Measurements from ENCODE around the gene TMEM132D.
"Not testable (repeated sequence)": the region's sequence is repeated elsewhere in the genome, so short reads cannot be mapped to it uniquely, and the experiment has no call there.

Gene TMEM132D

DNA sequence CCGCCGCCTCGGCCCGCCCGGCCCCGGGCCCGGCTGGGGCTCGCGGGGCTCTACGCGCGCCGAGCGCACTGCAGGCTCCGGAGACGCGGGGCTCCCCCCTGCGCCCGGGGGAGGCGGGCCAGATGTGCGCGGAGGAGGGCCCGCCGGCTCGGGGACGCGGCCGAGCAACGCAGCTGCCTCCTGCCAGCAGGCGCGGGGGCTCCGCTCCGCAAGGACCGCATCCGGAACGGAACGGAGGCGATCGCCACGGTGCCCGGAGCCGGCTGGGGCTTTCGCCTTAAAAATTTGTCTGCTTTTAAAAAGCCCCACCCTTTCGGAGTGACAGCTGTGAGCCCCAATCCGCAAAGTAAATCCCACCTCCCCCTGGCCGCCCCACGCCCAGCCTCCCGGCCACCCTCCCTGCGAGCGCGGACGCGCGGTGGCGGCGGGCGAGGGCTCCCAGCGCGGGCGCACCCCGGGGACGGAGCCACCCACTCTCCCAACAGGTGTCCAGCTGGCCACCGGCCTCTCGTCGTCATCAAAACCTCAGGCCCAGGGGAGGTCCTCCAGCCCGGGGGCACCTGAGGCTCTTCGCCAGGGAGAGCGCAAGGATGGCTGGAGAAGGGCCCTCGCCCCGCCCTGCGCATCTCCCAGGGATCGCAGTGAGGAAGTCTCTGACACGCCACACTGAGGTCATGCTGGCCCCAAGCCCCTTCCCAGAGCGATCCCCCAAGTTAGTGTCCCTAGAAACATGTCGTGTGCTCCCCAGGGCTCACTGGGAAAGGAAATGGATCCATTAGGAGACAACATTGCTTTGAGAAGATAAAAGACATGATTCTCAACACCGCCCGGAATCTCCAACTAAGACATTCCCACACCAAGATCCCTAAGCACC is at the start of gene TMEM132D:
Gene TMEM132D, minus strand, starts transcription at position 70 of the 874 bp plus-strand sequence.
- DNase-seq (ENCODE audit: low read depth), result no peak

DNA sequence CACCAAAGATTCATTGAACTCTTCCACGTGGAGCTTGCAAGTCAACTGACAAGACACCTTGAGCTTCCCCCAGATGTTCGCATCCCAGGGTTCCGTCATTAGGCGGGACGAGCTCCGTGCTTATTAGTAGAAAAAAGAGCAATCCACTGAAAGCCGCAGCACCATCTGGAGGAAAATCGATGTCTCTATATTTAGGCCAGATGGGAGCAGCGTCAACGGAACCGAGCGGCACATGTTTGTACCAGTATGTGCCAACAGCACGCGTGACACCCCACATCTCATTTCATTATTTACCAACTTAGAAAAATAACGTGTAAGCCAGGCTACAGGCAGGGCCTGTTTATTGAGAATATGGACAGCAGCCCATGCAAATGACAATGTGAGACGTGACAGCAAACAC is 45.8 kb upstream of the TMEM132D start:
- DNase-seq (ENCODE audit: low read depth), result no peak

DNA sequence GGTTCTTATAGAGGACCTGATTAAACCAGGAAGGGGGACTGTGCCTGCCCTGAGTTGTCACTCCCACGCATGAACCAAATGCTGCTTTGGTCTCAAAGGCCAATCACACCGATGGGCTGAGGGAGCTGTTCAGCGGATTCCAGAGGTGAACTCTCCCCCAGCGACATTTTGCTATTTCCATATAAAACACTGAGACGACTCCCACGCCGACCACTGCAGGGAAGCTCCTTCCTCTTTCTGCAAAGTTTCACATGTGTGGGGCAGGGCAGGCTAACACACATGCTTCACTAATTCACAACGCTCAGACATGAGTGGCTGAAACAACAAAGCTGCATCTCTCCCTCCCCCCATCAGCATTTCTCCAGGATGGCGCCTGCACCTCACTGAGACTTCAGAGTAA is 37.8 kb upstream of the TMEM132D start:
- DNase-seq (ENCODE audit: low read depth), result no peak

DNA sequence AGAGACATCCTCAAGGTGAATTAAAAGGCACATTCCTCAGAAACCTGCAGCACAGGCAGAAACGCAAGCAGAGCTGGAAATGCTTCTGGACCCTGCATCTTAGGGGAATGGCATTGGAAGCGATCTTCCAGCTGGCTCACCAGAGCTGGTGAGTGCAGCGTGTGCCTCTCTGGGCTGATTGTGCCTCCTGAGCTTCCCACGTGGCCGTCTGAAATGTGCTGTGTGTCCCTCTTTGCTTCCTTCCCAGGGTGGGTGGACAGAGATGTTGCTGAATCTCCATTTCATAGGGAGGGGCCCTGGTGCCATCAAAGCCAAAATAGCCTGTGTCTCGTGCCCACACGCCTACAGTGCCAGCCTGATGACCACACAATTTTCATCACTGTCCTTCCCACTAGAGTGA is 34.3 kb upstream of the TMEM132D start:
- DNase-seq (ENCODE audit: low read depth), result no peak

DNA sequence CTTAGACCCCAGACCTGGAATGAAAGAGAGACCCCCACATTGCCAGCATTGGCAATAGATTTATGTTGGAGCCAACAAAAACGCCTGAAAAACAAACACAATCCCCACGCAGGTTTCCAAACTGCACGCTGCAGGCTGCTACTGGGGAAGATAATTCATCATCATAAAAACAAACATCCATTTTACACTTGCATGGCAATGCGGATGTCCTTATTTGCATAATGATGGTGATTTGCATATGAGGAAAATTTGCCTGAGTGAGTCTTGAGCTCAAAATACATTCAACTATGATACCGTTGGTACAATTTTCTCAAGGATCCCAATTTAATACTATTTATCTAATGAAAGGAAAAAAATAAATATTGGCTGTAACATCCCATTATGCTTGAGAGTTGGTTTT is 33.6 kb upstream of the TMEM132D start:
- DNase-seq (ENCODE audit: low read depth), result no peak

DNA sequence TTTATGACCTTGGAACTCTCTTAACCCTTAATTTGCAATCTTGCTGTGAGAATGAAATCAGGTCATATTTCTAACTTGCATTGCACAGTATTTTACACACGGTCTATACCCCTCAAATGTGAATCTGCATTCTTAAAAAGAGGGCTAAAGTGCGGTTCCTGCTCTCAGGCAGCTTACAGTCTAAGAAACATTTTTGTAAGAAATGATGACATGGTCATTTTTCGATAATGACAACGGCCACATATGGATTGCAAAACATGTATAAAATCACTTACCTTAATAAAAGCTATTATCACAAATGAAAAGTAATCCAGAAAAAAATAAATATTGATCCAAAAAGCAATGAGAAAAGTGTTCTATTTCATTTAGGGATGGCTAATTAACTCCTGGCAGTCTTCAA is 24.8 kb upstream of the TMEM132D start:
- DNase-seq (ENCODE audit: low read depth), result no peak

DNA sequence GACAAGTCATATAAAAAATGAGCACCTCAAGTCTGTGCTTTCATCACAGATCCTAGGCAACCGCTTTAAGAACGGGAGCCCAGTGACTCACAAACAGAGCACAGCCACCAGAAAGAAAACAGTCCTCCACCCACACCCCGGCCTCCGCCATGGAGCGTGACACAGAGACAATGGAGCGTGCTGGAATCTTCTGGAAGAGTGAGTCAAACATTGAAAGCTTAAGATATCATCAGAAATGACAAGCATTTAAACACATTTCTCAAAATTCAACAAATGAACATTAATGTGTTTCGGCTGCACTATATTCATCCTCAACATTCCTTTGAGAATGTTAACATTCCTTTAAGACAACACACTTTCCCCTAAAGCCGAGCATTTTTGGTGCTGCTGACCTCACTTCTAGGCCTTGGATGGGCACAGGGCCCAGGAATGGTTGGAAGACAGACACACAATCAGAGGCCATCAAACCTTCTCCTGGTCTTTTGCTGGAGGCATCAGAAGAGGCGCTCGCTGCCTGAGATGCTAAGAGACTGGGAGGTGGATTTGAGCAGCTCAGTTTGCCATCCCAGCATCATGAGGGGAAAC is 23.6 kb upstream of the TMEM132D start:
- no peak for DNase-seq (ENCODE audit: low read depth)

DNA sequence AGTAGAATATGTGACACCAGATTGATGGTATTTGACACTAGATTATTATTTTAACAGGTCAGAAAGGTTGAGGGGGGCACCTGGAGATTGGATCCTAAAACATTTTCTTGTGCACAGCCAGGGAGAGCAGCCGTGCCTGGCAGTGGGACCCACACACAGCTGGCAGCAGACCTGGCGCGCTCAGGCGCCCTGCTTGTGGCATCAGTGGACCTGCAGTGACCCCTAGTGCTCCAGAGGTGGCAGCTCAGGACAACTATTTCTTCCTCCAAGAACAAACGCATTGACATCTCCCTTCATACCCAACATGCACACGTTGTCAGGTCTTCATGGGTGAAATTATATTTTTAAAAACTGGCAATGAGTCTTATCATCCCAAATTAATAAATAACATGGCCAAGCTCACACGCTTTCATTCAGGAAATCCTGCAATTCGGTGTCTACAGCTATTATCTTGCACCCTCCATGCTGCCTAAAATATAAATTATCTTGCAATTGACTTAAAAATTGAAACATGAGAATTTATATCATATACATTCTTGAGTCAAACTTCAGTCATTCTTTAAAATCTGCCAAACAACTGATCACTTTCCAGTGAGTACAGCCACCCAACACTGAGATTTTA is 7.7 kb upstream of the TMEM132D start:
- peak; percentile 15 for DNase-seq (ENCODE audit: low read depth)

DNA sequence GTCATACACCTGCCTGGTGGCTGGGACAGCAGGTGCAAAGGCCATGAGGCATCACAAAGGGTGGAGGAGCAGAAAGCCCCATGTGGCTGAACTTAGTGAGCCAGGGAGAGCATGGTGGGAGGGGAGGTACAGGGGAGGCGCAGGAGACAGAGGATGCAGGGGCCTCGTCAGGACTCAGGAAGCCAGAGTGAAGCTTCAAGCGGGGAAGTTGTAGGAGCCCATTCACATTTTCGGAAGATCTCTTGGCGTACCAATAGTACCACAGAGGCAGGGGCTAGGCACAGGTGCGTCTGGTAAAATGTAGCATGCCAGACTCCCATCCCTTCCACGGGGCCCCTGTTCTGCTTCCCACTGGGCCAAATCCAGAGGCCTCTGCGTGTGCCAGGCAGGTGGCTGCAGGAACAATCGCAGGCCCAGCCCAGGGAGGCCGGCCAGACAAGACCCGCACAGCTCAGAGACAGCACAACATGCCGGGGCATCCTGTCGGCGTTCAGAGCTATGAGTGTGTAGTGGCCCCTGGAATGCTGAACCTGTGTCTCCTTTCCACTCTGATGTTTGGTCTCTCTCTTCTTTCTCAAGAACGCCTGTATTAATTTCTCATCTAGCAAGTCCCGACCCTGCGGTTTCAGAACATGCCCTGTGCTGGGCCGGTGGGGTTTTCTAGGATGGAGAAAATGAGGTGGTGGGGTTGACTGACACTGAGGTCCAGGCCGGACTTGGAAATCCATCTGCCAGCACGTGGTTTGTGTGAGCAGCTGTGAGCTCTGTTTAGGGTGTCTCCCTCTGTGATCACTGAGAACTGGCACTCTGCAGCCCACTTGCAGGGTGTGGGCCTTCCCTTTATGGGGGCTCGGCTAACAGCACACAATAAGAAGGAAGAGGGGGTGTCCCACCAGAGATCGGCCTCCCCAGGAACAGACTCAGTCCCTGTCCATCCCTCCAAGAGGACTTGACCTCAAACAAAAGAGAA is 5.5 kb upstream of the TMEM132D start:
- DNase-seq (ENCODE audit: low read depth), result no peak

DNA sequence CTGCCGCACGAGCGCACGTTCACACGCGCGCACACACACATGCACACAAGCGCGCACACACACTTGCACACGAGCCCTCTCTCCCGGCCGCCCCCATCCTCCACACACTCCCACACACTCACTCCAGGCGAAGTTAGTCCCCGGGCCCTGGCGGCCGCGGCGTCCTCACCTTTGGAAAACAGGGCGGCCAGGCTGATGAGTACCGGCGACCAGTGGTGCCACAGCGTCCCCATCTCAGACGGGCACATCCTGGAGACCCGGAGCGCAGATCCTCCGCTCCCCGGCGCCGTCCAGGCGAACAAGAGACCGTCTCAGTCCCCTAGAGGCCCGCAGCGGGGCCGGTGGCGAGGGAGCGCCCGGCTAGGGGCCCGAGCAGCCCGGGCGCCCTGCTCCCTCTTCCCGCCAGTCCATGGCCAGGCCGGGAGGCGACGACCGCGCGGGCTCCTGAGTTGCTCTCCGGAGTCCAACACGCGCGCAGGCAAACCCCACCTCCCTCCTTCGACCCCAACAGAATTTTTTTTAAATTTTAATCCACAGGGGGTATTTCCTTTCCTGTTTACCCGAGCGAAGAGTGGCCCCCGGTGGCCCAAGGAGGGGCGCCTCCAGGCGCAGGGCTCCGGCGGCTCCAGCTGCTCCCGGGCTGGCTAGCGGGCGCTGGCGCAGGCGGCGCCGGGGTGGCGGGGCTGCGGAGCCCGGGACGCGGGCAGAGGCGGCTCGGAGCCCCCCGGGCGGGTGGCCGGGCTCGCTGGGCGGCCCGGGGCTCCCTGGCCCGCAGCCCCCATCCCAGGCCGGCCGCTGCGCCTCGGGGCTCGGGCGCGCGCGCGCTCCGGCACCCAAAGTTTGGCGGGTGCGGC is 506 bp downstream of the TMEM132D start:
- DNase-seq (ENCODE audit: low read depth), result no peak

DNA sequence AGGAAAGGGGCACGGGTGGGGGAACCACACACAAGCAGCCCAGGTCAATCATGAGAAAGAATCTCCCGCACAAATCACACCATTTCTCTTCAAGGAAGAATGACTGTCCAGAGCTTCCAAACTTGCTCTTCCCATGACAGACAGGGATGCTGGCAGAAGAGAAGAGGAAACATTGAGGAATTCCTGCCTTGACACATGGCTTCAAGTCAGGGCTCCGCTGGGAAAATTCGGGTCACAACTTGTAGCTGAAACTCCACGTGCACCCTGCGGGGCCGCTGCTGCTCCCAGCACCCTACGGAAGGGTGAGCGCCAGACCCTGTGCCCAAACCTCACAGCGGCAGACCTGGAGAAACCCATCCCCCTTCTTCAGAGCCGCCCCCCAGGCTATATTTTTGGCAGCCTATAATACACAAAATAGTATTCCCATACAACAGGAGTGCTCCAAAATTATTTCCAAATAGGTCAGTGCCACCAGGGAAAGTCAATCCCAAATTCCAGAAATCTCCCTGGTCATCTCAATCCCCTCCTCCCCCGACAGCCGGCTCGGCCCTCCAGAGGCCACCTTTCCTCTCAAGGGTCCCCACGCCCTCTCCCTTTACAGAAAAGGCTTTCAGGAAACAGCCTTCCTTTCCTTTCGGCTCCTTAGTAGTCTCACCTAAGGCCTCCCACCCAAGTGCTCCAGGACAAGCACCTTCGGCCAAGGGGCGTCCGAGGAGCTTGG is 1.3 kb downstream of the TMEM132D start:
- no peak for DNase-seq (ENCODE audit: low read depth)

DNA sequence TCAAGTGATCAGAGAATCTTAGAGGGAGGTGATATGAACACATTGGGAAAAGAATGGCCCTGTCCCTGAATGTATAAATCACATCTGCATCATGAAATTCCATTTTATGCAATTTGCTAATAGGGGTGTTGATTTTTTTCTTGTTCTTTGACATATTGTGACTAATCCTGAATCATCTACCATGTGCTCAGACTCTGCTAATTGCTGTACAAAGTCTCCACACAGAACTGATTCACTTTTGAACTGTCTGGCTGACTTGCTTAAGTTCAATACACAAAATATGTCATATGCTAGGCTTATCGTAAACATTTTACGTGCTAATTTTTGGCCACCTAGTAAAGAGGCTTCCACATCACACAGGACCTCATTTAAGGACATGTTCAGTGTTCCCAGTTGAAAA is 2.6 kb downstream of the TMEM132D start:
- DNase-seq (ENCODE audit: low read depth), result no peak

DNA sequence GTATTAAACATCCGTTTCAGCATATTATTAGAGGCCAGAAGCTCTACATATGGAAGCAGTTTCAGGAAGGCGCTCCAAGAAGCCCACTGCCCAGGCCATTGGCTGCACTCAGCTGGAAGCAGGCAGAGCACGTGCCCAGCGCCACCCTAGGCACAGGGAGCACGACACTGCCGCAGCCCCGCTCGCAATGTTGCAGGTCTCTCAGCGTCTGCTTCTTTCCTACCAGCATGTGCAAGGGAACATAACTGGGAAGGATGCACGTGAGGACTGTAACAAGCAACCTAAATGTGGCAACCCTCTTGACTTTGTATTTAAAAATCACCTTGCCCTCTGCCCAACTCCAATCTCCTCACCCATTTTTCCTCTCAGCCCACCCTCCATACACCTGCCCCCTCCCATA is 3.5 kb downstream of the TMEM132D start:
- no peak for DNase-seq (ENCODE audit: low read depth)

DNA sequence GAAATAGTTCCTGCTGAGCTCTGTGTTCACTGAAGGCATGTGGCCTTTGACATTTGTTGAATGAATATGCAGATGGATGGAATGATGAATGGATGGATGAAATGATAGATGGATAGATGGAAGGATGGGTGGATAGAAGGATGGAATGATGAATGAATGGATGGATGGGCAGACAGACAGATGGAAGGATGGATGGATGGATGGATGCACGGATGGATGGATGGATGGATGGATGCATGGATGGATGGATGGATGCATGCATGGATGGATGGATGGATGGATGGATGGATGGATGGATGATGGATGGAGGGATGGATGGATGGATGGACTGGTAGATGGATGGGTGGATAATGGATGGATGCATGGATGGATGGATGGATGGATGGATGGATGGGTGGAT is 4.8 kb downstream of the TMEM132D start:
- DNase-seq (ENCODE audit: low read depth), result not testable (repeated sequence)

DNA sequence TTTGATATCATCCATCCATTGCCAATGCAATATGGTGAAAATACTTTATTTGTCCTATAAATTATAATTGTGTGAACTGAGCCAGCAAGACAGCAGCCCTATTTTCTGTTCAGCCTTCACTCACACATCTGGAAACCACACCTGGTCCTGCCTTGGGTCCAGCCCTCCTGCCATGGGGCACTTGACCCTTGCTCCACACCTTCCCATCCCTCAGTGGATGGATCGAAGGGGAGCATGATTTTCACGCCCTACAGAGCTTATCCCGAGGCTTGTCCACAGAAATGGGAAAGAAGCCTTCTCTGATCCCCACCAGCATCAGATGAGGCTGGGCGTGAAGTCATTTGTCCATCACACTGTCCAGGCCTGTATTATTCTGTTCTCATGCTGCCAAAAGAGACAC is 10.1 kb downstream of the TMEM132D start:
- DNase-seq (ENCODE audit: low read depth), result no peak

DNA sequence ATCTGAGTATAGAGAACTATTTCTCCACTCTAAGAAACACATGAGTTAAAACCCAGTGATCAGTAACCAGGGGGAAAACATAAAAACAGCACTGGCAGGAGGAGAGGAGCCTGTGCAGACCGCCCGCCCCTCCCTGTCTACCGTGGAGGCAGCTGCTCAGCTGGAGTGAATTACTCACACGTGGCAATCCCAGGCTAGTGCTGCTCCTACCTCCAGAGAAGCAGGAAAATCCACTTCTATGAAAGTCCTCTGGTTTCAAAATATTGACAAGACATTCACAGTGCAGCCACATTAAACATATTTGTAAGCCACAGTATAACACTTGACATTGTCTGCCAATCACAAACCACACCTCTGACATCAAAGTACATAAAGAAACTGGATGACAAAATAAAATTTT is 16.7 kb downstream of the TMEM132D start:
- no peak for DNase-seq (ENCODE audit: low read depth)

DNA sequence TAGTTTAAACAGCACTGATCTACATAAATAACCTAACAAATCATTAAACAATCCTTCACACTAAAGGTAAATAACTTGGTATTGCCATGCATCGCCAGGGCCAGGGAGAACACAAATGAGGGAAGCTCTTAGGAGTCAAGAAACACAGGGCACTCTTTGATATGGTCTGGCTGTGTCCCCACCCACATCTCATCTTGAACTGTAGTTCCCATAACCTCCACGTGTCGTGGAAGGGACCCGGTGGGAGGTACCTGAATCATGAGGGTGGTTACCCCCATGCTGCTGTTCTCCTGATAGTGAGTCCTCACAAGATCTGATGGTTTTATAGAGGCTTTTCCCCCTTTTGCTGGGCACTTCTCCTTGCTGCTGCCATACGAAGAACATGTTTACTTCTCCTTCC is 17.3 kb downstream of the TMEM132D start:
- DNase-seq (ENCODE audit: low read depth), result no peak

DNA sequence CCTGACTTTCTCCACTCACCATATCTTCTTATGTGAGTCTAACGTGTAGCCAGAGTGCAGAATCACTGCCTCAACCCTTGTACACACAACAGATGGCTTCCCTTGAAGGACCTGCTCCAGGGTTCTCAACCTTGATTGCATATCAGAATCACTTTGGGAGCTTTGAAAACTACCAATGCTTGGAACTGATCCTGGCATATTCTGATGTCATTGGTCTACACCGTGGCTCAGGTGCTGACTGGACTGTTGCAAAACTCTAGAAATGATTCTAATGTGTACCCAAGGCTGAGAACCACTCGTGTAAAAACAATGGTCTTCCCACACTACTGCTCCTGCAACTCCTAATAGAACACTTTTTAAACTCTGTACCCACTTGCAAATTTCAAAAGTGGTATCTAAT is 18.5 kb downstream of the TMEM132D start:
- no peak for DNase-seq (ENCODE audit: low read depth)

DNA sequence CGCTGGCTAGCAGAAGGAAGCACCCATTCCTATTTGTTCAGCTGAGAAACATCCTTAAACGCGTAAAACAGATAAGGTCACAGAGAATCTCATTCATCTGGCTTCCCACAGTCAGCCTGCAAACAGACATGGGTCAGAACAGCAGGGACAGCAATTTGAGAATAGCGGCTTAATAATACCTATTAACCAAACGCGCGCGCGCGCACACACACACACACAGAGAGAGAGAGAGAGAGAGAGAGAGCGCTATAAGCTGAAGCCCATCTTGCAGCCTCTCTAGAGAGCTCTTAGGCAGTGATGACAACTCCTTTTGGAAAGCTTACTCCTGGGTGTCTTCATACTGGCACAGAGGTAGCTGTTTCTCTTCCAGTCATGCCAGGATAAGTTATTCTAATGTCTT is 26.4 kb downstream of the TMEM132D start:
- DNase-seq (ENCODE audit: low read depth), result no peak

DNA sequence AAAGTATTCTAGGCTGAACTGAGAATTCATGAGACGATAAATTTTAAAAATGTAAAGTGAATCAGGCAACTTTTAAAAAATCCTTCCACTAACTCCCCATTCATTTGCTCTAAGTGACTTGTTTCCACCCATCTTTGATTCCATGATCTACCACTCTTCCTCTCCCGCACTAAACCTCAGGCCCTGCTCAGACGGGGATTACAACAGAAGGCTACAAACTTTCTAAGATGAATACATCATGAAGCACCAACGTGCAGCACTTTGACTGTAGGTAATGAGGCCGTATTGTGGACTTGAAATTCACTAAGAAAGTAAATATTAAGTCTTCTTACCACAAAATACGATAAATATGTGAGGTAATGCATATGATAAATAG is 30.0 kb downstream of the TMEM132D start:
- DNase-seq (ENCODE audit: low read depth), result no peak

Data from activated T-cell treated with anti-CD3 and anti-CD28 coated beads for 48 hours (primary cell).